Erythroblast (primary cell): ENCODE measurements around the gene PIP5K1C.

Experiments used
- GATA1 ChIP-seq: IDR thresholded peaks from 2 replicates; pipeline ENCODE4 v1.6.1; 2011; ENCODE audit warnings: low read depth, mild to moderate bottlenecking, control low read depth, low read length, moderate library complexity
- POLR2A ChIP-seq: IDR thresholded peaks from 2 replicates; pipeline ENCODE4 v1.6.1; 2011; ENCODE audit warnings: mild to moderate bottlenecking, low read length

DNA sequence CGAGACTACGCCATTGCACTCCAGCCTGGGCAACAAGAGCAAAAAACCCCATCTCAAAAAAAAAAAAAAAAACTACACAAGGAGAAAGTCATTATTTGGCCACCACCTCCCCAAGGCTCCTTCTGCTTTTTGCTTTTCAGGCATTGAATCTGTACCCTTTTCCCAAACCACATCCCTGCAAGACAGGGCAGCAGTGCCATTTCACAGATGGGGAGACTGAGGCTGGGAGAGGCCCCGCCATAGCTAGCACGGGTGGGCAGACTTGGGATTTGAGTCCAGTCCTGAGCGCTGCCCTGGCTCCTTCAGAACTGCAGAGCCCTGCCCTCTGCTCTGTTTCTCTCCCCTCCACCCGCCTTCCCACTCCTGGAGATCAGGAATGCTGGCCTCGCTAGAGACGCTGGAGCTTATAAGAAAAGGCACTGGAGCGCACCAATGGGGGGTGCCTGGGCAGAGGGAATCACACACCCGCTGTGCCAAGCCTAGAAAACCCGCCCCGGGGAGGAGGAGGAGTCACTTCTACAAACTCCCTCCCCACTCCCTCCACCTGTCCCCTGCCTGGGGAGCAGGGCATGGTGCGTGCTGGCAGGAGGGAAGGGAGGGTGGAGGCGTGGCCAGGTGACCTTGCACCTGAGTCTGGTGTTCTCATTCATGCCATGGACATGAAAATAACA, 25.5 kb upstream of the PIP5K1C start:
- no peak for TF ChIP-seq POLR2A
- no peak for TF ChIP-seq GATA1
